IMR-90 (cell line): ENCODE data around the gene SIPA1L3. TPM values are rescaled to one million over a fixed set of nuclear protein-coding genes. Genes with fewer than 3 reads are reported as not detected.
A peak's percentile ranks its signal among the peaks of the same experiment; 100 is the strongest.

ENCODE experiments used
- ATAC-seq: fragments of 200-7000 bp; cut with Tn5 transposase; 2 replicates; pipeline ENCODE4 v1.9.1; 2020; ENCODE audit warnings: low read depth, mild to moderate bottlenecking, moderate library complexity
- BruUV-seq: library from RNA; stranded (reverse); fragments of 400-500 nt; replicated peaks from 2 replicates; lab custom pipeline; 2021; lab: Mats Ljungman, UMichigan
- CTCF ChIA-PET: fragments of 300-600 bp; formaldehyde crosslinking; extraction: SDS; loops from one replicate; lab custom pipeline; 2021; ENCODE audit warnings: antibody characterized with exemption; lab: Yijun Ruan, JAX
- POLR2A ChIA-PET: fragments of 300-600 bp; sonication (Branson Sonifier 250); formaldehyde crosslinking; loops from one replicate; lab custom pipeline; 2022; ENCODE audit warnings: antibody characterized with exemption; ENCODE audit not compliant: unreplicated experiment; lab: Charles Lee
- DNase-seq: peaks from one replicate; pipeline ENCODE4 v3.0.0; 2013
- H2AFZ ChIP-seq: replicated peaks from 2 replicates; pipeline ENCODE3; 2013; ENCODE audit warnings: low read length, mild to moderate bottlenecking; ENCODE audit not compliant: poor library complexity
- H2AK5ac ChIP-seq: 2 replicates; pipeline ENCODE4 v1.6.1; 2013; ENCODE audit warnings: low read depth, low read length, inconsistent platforms
- H2AK9ac ChIP-seq: replicated peaks from 2 replicates; pipeline ENCODE3; 2013; ENCODE audit warnings: mild to moderate bottlenecking, low read depth, low read length, moderate library complexity; ENCODE audit not compliant: poor library complexity
- H2BK120ac ChIP-seq: 2 replicates; pipeline ENCODE4 v1.6.1; 2013; ENCODE audit warnings: low read depth, low read length, inconsistent platforms
- H2BK15ac ChIP-seq: 3 replicates; pipeline ENCODE4 v1.6.1; 2013; ENCODE audit warnings: low read depth, low read length, inconsistent platforms
- H2BK20ac ChIP-seq: 2 replicates; pipeline ENCODE4 v1.6.1; 2013; ENCODE audit warnings: low read depth, mild to moderate bottlenecking, inconsistent platforms, low read length, moderate library complexity
- H2BK5ac ChIP-seq: 2 replicates; pipeline ENCODE4 v1.6.1; 2013; ENCODE audit warnings: mild to moderate bottlenecking, low read depth, low read length, inconsistent platforms; ENCODE audit not compliant: poor library complexity, severe bottlenecking
- H3K14ac ChIP-seq: replicated peaks from 2 replicates; pipeline ENCODE4 v1.6.1; 2013; ENCODE audit warnings: low read depth, low read length, inconsistent platforms
- H3K18ac ChIP-seq: 2 replicates; pipeline ENCODE4 v1.6.1; 2013; ENCODE audit warnings: low read depth, low read length, control low read depth
- H3K23ac ChIP-seq: 2 replicates; pipeline ENCODE4 v1.6.1; 2013; ENCODE audit warnings: low read depth, low read length, inconsistent platforms
- H3K27ac ChIP-seq: 2 replicates; pipeline ENCODE4 v1.5.1; 2013; ENCODE audit warnings: mild to moderate bottlenecking, control low read depth, low read length; ENCODE audit not compliant: insufficient read depth
- H3K27me3 ChIP-seq: 2 replicates; pipeline ENCODE4 v1.6.1; 2013; ENCODE audit warnings: low read length; ENCODE audit not compliant: control insufficient read depth, insufficient read depth
- H3K36me3 ChIP-seq: 2 replicates; pipeline ENCODE4 v1.6.1; 2013; ENCODE audit warnings: low read length, mixed read lengths; ENCODE audit not compliant: control insufficient read depth, insufficient read depth
- H3K4ac ChIP-seq: 2 replicates; pipeline ENCODE4 v1.6.1; 2013; ENCODE audit warnings: low read depth, low read length, inconsistent platforms
- H3K4me1 ChIP-seq: 2 replicates; pipeline ENCODE4 v1.6.1; 2013; ENCODE audit warnings: low read length, mixed read lengths; ENCODE audit not compliant: control insufficient read depth, insufficient read depth
- H3K4me2 ChIP-seq: 2 replicates; pipeline ENCODE4 v1.6.1; 2013; ENCODE audit warnings: low read depth, mild to moderate bottlenecking, control low read depth, low read length, moderate library complexity
- H3K4me3 ChIP-seq: 2 replicates; pipeline ENCODE4 v1.5.1; 2013; ENCODE audit warnings: low read depth, mild to moderate bottlenecking, control low read depth, low read length, moderate library complexity; ENCODE audit not compliant: insufficient read depth
- H3K56ac ChIP-seq: 2 replicates; pipeline ENCODE4 v1.6.1; 2013; ENCODE audit warnings: low read length, inconsistent platforms; ENCODE audit not compliant: insufficient read depth; ENCODE audit errors: extremely low read depth
- H3K79me1 ChIP-seq, 2 experiments: 2 replicates each; pipeline ENCODE4 v1.6.1; 2013; ENCODE audit warnings: low read length in 2 of 2, inconsistent platforms in 1 of 2, low read depth in 1 of 2
- H3K9ac ChIP-seq: 2 replicates; pipeline ENCODE4 v1.6.1; 2013; ENCODE audit warnings: low read depth, low read length, control low read depth
- H3K9me1 ChIP-seq: 2 replicates; pipeline ENCODE4 v1.6.1; 2013; ENCODE audit warnings: low read length, inconsistent platforms; ENCODE audit not compliant: insufficient read depth
- H3K9me3 ChIP-seq: 2 replicates; pipeline ENCODE4 v1.6.1; 2013; ENCODE audit warnings: low read length; ENCODE audit not compliant: control insufficient read depth, insufficient read depth
- H4K20me1 ChIP-seq: 2 replicates; pipeline ENCODE4 v1.6.1; 2013; ENCODE audit warnings: low read length, inconsistent platforms; ENCODE audit not compliant: insufficient read depth
- H4K5ac ChIP-seq: 2 replicates; pipeline ENCODE4 v1.6.1; 2013; ENCODE audit warnings: mild to moderate bottlenecking, low read depth, low read length, control low read depth
- H4K8ac ChIP-seq, 2 experiments: 2 replicates each; pipeline ENCODE4 v1.6.1; 2013; ENCODE audit warnings: low read depth in 2 of 2, low read length in 2 of 2, control low read depth in 1 of 2, inconsistent platforms in 1 of 2
- H4K91ac ChIP-seq: 2 replicates; pipeline ENCODE4 v1.6.1; 2013; ENCODE audit warnings: low read depth, low read length, inconsistent platforms; ENCODE audit not compliant: insufficient read depth
- BHLHE40 ChIP-seq: fragments of 150-350 bp; IDR thresholded peaks from 2 replicates; pipeline ENCODE4 v1.6.1; 2016; ENCODE audit warnings: mild to moderate bottlenecking, low read depth, low read length
- CEBPB ChIP-seq: IDR thresholded peaks from 2 replicates; pipeline ENCODE4 v1.6.1; 2012; ENCODE audit warnings: low read depth, low read length, improper control_type of control experiment
- FOS ChIP-seq: fragments of 150-350 bp; IDR thresholded peaks from 2 replicates; pipeline ENCODE4 v1.6.1; 2016; ENCODE audit warnings: low read depth, low read length
- MAFK ChIP-seq: IDR thresholded peaks from 2 replicates; pipeline ENCODE4 v1.6.1; 2012; ENCODE audit warnings: low read depth, low read length, improper control_type of control experiment
- MAZ ChIP-seq: IDR thresholded peaks from 2 replicates; pipeline ENCODE4 v1.6.1; 2012; ENCODE audit warnings: low read depth, mild to moderate bottlenecking, low read length, improper control_type of control experiment, moderate library complexity, borderline replicate concordance
- MXI1 ChIP-seq: IDR thresholded peaks from 2 replicates; pipeline ENCODE4 v1.6.1; 2012; ENCODE audit warnings: low read depth, mild to moderate bottlenecking, low read length, moderate library complexity, borderline replicate concordance
- RCOR1 ChIP-seq: IDR thresholded peaks from 2 replicates; pipeline ENCODE4 v1.6.1; 2012; ENCODE audit warnings: mild to moderate bottlenecking, low read length, improper control_type of control experiment; ENCODE audit not compliant: insufficient replicate concordance
- WGBS, 2 experiments: methylation state at CpG; one replicate each; pipeline versions ENCODE4 v1.1.5 to v1.1.7; 2013; ENCODE audit warnings: missing lambda C conversion rate in 2 of 2; ENCODE audit not compliant: insufficient read length in 1 of 2; ENCODE audit errors: extremely low coverage in 2 of 2; 5-methylcytosine and 5-hydroxymethylcytosine counted together
- dilution Hi-C: fragments of 300-500 bp; cut with HindIII; formaldehyde crosslinking; loops from one replicate; pipeline ENCODE4 v1.14.3; 2018; ENCODE audit warnings: low sequenced_read_pairs; ENCODE audit not compliant: unreplicated experiment
- in situ Hi-C: fragments of 300-500 bp; cut with MboI; formaldehyde crosslinking; loops from 3 replicates; pipeline ENCODE4 v1.14.3; 2019; ENCODE audit warnings: low sequenced_read_pairs, inconsistent platforms, mixed read lengths
- intact Hi-C: fragments of 100-400 bp; cut with micrococcal nuclease; formaldehyde crosslinking; loops from 2 replicates; pipeline ENCODE4 v1.10.0; 2022
- polyA plus RNA-seq, 3 experiments: library from polyadenylated mRNA; depleted of rRNA; stranded (reverse); fragments of >200 nt; gene quantifications; 2 replicates each; pipeline ENCODE4 v1.2.3, GENCODE V29; 2012; ENCODE audit warnings: low replicate concordance in 1 of 3
- total RNA-seq: library from RNA; depleted of rRNA; stranded (reverse); fragments of >200 nt; gene quantifications from 2 replicates; pipeline ENCODE4 v1.2.3, GENCODE V29; 2012
- TF ChIP-seq, protein P1 (sequence below): fragments of 150-350 bp; IDR thresholded peaks from 2 replicates; pipeline ENCODE4 v1.6.1; 2017; ENCODE audit warnings: mild to moderate bottlenecking, antibody characterized with exemption, low read length, low read depth

SIPA1L3 gene
- total and polyA plus RNA-seq, 2 of the 4 experiments (the other 2 are of a cell fraction), result 4.1 to 9.4 TPM

DNA sequence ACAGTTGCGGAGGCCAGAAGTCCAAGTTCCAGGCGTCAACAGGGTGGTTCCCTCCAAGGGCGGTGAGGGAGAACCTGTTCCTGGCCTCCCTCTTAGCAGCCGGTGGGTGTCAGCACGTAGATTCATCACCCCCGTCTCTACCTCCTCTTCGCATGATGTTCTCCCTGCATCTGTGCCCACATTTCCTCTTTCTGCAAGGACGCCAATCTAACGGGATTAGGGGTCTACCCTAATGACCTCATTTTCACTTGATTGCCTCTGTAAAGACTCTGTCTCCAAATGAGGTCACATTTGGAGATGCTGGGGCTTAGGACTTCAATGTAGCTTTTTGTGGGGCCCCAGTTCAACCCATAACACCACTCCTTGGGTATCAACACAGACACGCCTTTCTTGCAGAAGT lies 278.6 kb downstream of the SIPA1L3 start:
- Histone ChIP-seq H2AFZ (no peak overlapping the region), H4K91ac (no peak overlapping the region), H3K79me1 (peaks cover 0 to 34% of the 10 kb centered on the region in 2 experiments), H3K4me2 (no peak overlapping the region), H3K23ac (no peak overlapping the region), H3K4me1 (peaks cover 6% of the 10 kb centered on the region), H2BK120ac (no peak overlapping the region), H2AK5ac (no peak overlapping the region), H3K9ac (no peak overlapping the region), H3K14ac (no peak overlapping the region), H3K18ac (no peak overlapping the region), H2AK9ac (peak overlapping the region; percentile 42), H3K9me1 (peaks cover 14% of the 10 kb centered on the region), H4K8ac (no peak overlapping the region), H2BK5ac (no peak overlapping the region), H3K4ac (no peak overlapping the region), H3K4me3 (no peak overlapping the region), H4K5ac (no peak overlapping the region), H3K27ac (no peak overlapping the region), H3K56ac (no peak overlapping the region), H2BK15ac (no peak overlapping the region), H3K9me3 (no peaks in the 10 kb centered on the region), H2BK20ac (no peak overlapping the region), H4K20me1 (peaks cover 14% of the 10 kb centered on the region; the same call in 1 of the 2 replicates), H3K36me3 (peaks cover 7% of the 10 kb centered on the region), H3K27me3 (no peaks in the 10 kb centered on the region)
- in situ Hi-C loops (no loop called here), intact Hi-C loops (no loop called here), dilution Hi-C loops (no loop called here)
- WGBS, 2 experiments, result 98% methylated on average over 7 of the region's 10 CpGs; no CpG with 5 or more reads in 1 of the 2 experiments
- TF ChIP-seq, protein P1, sequence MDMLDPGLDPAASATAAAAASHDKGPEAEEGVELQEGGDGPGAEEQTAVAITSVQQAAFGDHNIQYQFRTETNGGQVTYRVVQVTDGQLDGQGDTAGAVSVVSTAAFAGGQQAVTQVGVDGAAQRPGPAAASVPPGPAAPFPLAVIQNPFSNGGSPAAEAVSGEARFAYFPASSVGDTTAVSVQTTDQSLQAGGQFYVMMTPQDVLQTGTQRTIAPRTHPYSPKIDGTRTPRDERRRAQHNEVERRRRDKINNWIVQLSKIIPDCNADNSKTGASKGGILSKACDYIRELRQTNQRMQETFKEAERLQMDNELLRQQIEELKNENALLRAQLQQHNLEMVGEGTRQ, result no peak
- no peak for TF ChIP-seq CEBPB
- no peak for TF ChIP-seq MXI1
- no peak for TF ChIP-seq FOS
- no peak for TF ChIP-seq MAZ
- no peak for TF ChIP-seq MAFK
- TF ChIP-seq RCOR1, result no peak
- no peak for TF ChIP-seq BHLHE40
- no TSS peak for BruUV-seq
- DNase-seq (no peak), ATAC-seq (no peak)
- ChIA-PET POLR2A (no interaction called here), CTCF (no interaction called here)
